H1 (cell line): ENCODE results near the gene ZNF30. TPM values are rescaled to one million over a fixed set of nuclear protein-coding genes. Genes with fewer than 3 reads are reported as not detected.

Experiments
- CTCF ChIA-PET: fragments of 300-600 bp; sonication (Branson Sonifier 250); formaldehyde crosslinking; loops from one replicate; lab custom pipeline; 2021; ENCODE audit not compliant: partially characterized antibody; lab: Charles Lee
- POLR2A ChIA-PET: fragments of 300-600 bp; sonication (Branson Sonifier 250); formaldehyde crosslinking; loops from one replicate; lab custom pipeline; 2021; ENCODE audit warnings: inconsistent platforms; ENCODE audit not compliant: partially characterized antibody; lab: Charles Lee
- DNase-seq, 2 experiments: peaks; one replicate each; pipeline versions ENCODE4 v3.0.0 to v3.0.0-alpha.2; 2010 to 2022; ENCODE audit warnings: low spot score in 2 of 2, low read depth in 1 of 2, mixed read lengths in 1 of 2
- FAIRE-seq: peaks from 2 replicates; lab custom pipeline; 2011; peaks lifted over from hg19 to GRCh38; lab: Jason Lieb, UNC
- H2AFZ ChIP-seq: 2 replicates; pipeline ENCODE4 v1.8.1; 2012; ENCODE audit warnings: low read length, inconsistent platforms
- H2AK5ac ChIP-seq: 2 replicates; pipeline ENCODE4 v1.6.1; 2013; ENCODE audit warnings: low read depth, low read length
- H2BK120ac ChIP-seq: replicated peaks from 2 replicates; pipeline ENCODE3; 2013; ENCODE audit warnings: low read depth, low read length, inconsistent platforms
- H2BK12ac ChIP-seq: 2 replicates; pipeline ENCODE4 v1.6.1; 2013; ENCODE audit warnings: low read depth, low read length
- H2BK15ac ChIP-seq: 2 replicates; pipeline ENCODE4 v1.6.1; 2013; ENCODE audit warnings: low read length
- H2BK20ac ChIP-seq: 2 replicates; pipeline ENCODE4 v1.6.1; 2013; ENCODE audit warnings: low read length
- H2BK5ac ChIP-seq: 2 replicates; pipeline ENCODE4 v1.6.1; 2013; ENCODE audit warnings: low read depth, low read length
- H3K14ac ChIP-seq: 2 replicates; pipeline ENCODE4 v1.6.1; 2013; ENCODE audit warnings: inconsistent platforms; ENCODE audit not compliant: insufficient read length
- H3K18ac ChIP-seq: 2 replicates; pipeline ENCODE4 v1.6.1; 2013; ENCODE audit warnings: low read length; ENCODE audit errors: extremely low read depth
- H3K23ac ChIP-seq: 2 replicates; pipeline ENCODE4 v1.6.1; 2013; ENCODE audit warnings: inconsistent platforms; ENCODE audit not compliant: insufficient read length
- H3K23me2 ChIP-seq: 2 replicates; pipeline ENCODE4 v1.6.1; 2013; ENCODE audit warnings: low read depth, low read length
- H3K27ac ChIP-seq: 2 replicates; pipeline ENCODE4 v1.6.1; 2011; ENCODE audit warnings: low read depth, low read length, inconsistent platforms
- H3K27me3 ChIP-seq, 4 experiments: replicated peaks in 1 of 4; 1 replicate in 1 of 4; 2 replicates in 3 of 4; pipeline versions ENCODE4 v1.6.1 to v1.8.1; 2011 to 2013; ENCODE audit warnings: low read length in 3 of 4, mild to moderate bottlenecking in 3 of 4, inconsistent platforms in 2 of 4, mixed read lengths in 2 of 4, moderate library complexity in 1 of 4; ENCODE audit not compliant: control insufficient read depth in 3 of 4, insufficient read depth in 3 of 4; ENCODE audit errors: extremely low read depth in 1 of 4
- H3K36me3 ChIP-seq, 4 experiments: 2 replicates each; pipeline versions ENCODE4 v1.6.1 to v1.8.1; 2011 to 2013; ENCODE audit warnings: mild to moderate bottlenecking in 4 of 4, low read length in 3 of 4, moderate library complexity in 2 of 4, control low read depth in 1 of 4, inconsistent platforms in 1 of 4; ENCODE audit not compliant: insufficient read depth in 4 of 4, control insufficient read depth in 2 of 4
- H3K4ac ChIP-seq: replicated peaks from 2 replicates; pipeline ENCODE3; 2013; ENCODE audit warnings: low read length, low read depth, mixed read lengths, inconsistent platforms; ENCODE audit not compliant: insufficient read length
- H3K4me1 ChIP-seq, 4 experiments: replicated peaks in 1 of 4; 1 replicate in 1 of 4; 2 replicates in 3 of 4; pipeline versions ENCODE4 v1.6.1 to v1.8.1; 2011 to 2013; ENCODE audit warnings: low read length in 3 of 4, inconsistent platforms in 2 of 4, mixed read lengths in 1 of 4; ENCODE audit not compliant: insufficient read depth in 4 of 4, control insufficient read depth in 3 of 4
- H3K4me2 ChIP-seq, 2 experiments: 2 replicates each; pipeline versions ENCODE4 v1.6.1 to v1.8.1; 2011 to 2013; ENCODE audit warnings: low read depth in 2 of 2, low read length in 2 of 2, control low read depth in 1 of 2, inconsistent platforms in 1 of 2, mild to moderate bottlenecking in 1 of 2; ENCODE audit not compliant: insufficient read depth in 1 of 2
- H3K4me3 ChIP-seq, 4 experiments: fragments of 200-600, 300-600 bp in 1 of 4; sonication (generic), shearing (Covaris generic), sonication (Bioruptor Twin) in 1 of 4; 2 replicates each; pipeline versions ENCODE4 v1.5.1 to v1.8.1; 2011 to 2016; ENCODE audit warnings: low read length in 4 of 4, low read depth in 3 of 4, control low read depth in 2 of 4, inconsistent platforms in 2 of 4, mild to moderate bottlenecking in 2 of 4, mixed read lengths in 1 of 4, moderate library complexity in 1 of 4; ENCODE audit not compliant: insufficient read depth in 2 of 4; ENCODE audit errors: extremely low read depth in 1 of 4
- H3K56ac ChIP-seq: replicated peaks from 2 replicates; pipeline ENCODE3; 2013; ENCODE audit warnings: low read depth, mild to moderate bottlenecking, mixed read lengths, low read length, inconsistent platforms; ENCODE audit not compliant: insufficient read length
- H3K79me1 ChIP-seq: 2 replicates; pipeline ENCODE4 v1.6.1; 2013; ENCODE audit warnings: low read depth, low read length, control low read depth
- H3K79me2 ChIP-seq, 2 experiments: 2 replicates each; pipeline versions ENCODE4 v1.6.1 to v1.8.1; 2012 to 2013; ENCODE audit warnings: low read length in 2 of 2, mild to moderate bottlenecking in 2 of 2, inconsistent platforms in 1 of 2; ENCODE audit not compliant: insufficient read depth in 2 of 2, control insufficient read depth in 1 of 2
- H3K9ac ChIP-seq, 4 experiments: replicated peaks in 1 of 4; 1 replicate in 1 of 4; 2 replicates in 3 of 4; pipeline versions ENCODE4 v1.6.1 to v1.8.1; 2011 to 2013; ENCODE audit warnings: low read depth in 3 of 4, low read length in 3 of 4, control low read depth in 2 of 4, mild to moderate bottlenecking in 2 of 4, moderate library complexity in 2 of 4, inconsistent platforms in 1 of 4; ENCODE audit errors: extremely low read depth in 1 of 4
- H3K9me3 ChIP-seq, 2 experiments: 2 replicates each; pipeline versions ENCODE4 v1.6.1 to v1.8.1; 2012 to 2013; ENCODE audit warnings: mild to moderate bottlenecking in 2 of 2, moderate library complexity in 2 of 2, control low read depth in 1 of 2, inconsistent platforms in 1 of 2, low read depth in 1 of 2, low read length in 1 of 2, mixed read lengths in 1 of 2; ENCODE audit not compliant: insufficient read depth in 2 of 2
- H4K20me1 ChIP-seq, 2 experiments: replicated peaks in 1 of 2; 2 replicates each; pipeline versions ENCODE3 to v1.8.1; 2011 to 2013; ENCODE audit warnings: inconsistent platforms in 2 of 2, low read length in 2 of 2, mild to moderate bottlenecking in 1 of 2; ENCODE audit not compliant: insufficient read depth in 2 of 2, control insufficient read depth in 1 of 2
- H4K5ac ChIP-seq: 2 replicates; pipeline ENCODE4 v1.6.1; 2013; ENCODE audit warnings: low read length, low read depth, mixed read lengths, inconsistent platforms; ENCODE audit not compliant: insufficient read length
- H4K8ac ChIP-seq: 2 replicates; pipeline ENCODE4 v1.8.0; 2013; ENCODE audit warnings: mild to moderate bottlenecking, moderate library complexity, low read length, inconsistent platforms; ENCODE audit not compliant: insufficient read depth; ENCODE audit errors: extremely low read depth
- H4K91ac ChIP-seq: replicated peaks from 2 replicates; pipeline ENCODE3; 2013; ENCODE audit warnings: low read length, mixed read lengths, inconsistent platforms; ENCODE audit not compliant: insufficient read length
- ASH2L ChIP-seq: fragments of 200-600, 300-600 bp; sonication (generic); IDR thresholded peaks from one replicate; pipeline ENCODE4 v1.7.1; 2017; ENCODE audit warnings: low read length
- CTBP2 ChIP-seq: IDR thresholded peaks from 2 replicates; pipeline ENCODE4 v1.7.0; 2011; ENCODE audit warnings: borderline replicate concordance, mild to moderate bottlenecking, moderate library complexity, mixed read lengths, low read length; ENCODE audit not compliant: insufficient read depth, insufficient read length
- HDAC2 ChIP-seq, 2 experiments: fragments of 300-600 bp in 1 of 2; sonication (generic) in 1 of 2; IDR thresholded peaks; 2 replicates each; pipeline ENCODE4 v1.6.1; 2011 to 2012; ENCODE audit warnings: low read depth in 2 of 2, low read length in 2 of 2, mild to moderate bottlenecking in 2 of 2, moderate library complexity in 2 of 2, borderline replicate concordance in 1 of 2, inconsistent platforms in 1 of 2
- KDM4A ChIP-seq: IDR thresholded peaks from one replicate; pipeline ENCODE4 v1.7.1; 2012; ENCODE audit warnings: low read depth, mild to moderate bottlenecking, moderate library complexity, low read length, inconsistent platforms; ENCODE audit not compliant: severe bottlenecking
- POLR2AphosphoS5 ChIP-seq: IDR thresholded peaks from 2 replicates; pipeline ENCODE4 v1.6.1; 2011; ENCODE audit warnings: low read depth, low read length
- SIX5 ChIP-seq: IDR thresholded peaks from 2 replicates; pipeline ENCODE4 v1.6.1; 2011; ENCODE audit warnings: mild to moderate bottlenecking, low read depth, low read length
- TAF1 ChIP-seq: IDR thresholded peaks from 2 replicates; pipeline ENCODE4 v1.6.1; 2011; ENCODE audit warnings: mild to moderate bottlenecking, low read depth, low read length
- TCF12 ChIP-seq: IDR thresholded peaks from 2 replicates; pipeline ENCODE4 v1.6.1; 2011; ENCODE audit warnings: low read depth, mild to moderate bottlenecking, low read length
- WGBS, 2 experiments: shearing (Covaris generic) in 1 of 2; methylation state at CpG; one replicate each; pipeline versions ENCODE4 v1.1.6 to v1.1.7; 2013 to 2015; ENCODE audit warnings: low lambda C conversion rate in 2 of 2, mixed read lengths in 2 of 2, inconsistent platforms in 1 of 2, low coverage in 1 of 2, missing lambda C conversion rate in 1 of 2; ENCODE audit not compliant: insufficient replicate concordance in 2 of 2, insufficient coverage in 1 of 2, insufficient read length in 1 of 2; ENCODE audit errors: extremely low coverage in 1 of 2, missing lambda C conversion rate in 1 of 2; 5-methylcytosine and 5-hydroxymethylcytosine counted together
- polyA plus RNA-seq, 7 experiments: library from polyadenylated mRNA; depleted of rRNA in 3 of 7; stranded (reverse) in 5 of 7; unstranded in 2 of 7; fragments of >200 nt in 5 of 7; fragments of 200-250 nt in 2 of 7; gene quantifications; 1 replicate in 5 of 7; 2 replicates in 1 of 7; 4 replicates in 1 of 7; pipeline versions ENCODE4 v1.2.1 to v1.2.3, GENCODE V29; 2011 to 2013; ENCODE audit warnings: missing spikeins in 2 of 7, mixed read lengths in 2 of 7
- total RNA-seq: library from RNA; stranded (reverse); fragmentation: NEBNext Ultra II Directional; extraction: Animal tissue kit (Norgen Biotek cat#: 25700); gene quantifications from 2 replicates; pipeline ENCODE4 v1.2.1, GENCODE V29; 2021

The ZNF30 gene
- total and polyA plus RNA-seq, 2 of the 8 experiments (the other 6 are each of a cell fraction or from before 2014, with no cell fraction given) = 2.0 to 4.7 TPM

- CTCF ChIA-PET = interaction anchor here (1.0 to 2.3 kb wide), 2 partner anchors 16 to 24 kb away, joined by 4 to 7 read pairs; no protein-coding TSS in a partner anchor
These were observed 61.4 kb downstream of the ZNF30 start for GRCh38 chr19:34988119-34988518.

More at GRCh38 chr19:34988119-34988518, 61.4 kb downstream of the ZNF30 start:
- no peak overlapping the region for H4K5ac ChIP-seq
- H4K8ac ChIP-seq = no peak overlapping the region
- no peak overlapping the region for H3K4me2 ChIP-seq
- H3K9ac ChIP-seq = no peak overlapping the region; a peak in 1 of 7 replicates
- H2BK5ac ChIP-seq = no peak overlapping the region
- no peaks in the 10 kb centered on the region for H3K36me3 ChIP-seq
- H3K4ac ChIP-seq = no peak overlapping the region
- WGBS, 2 experiments = 74% methylated on average over 1 of the region's 1 CpG; no CpG with 5 or more reads in 1 of the 2 experiments
- H3K27me3 ChIP-seq = no peaks in the 10 kb centered on the region
- no peaks in the 10 kb centered on the region for H4K20me1 ChIP-seq
- no peak overlapping the region for H2BK15ac ChIP-seq
- no peaks in the 10 kb centered on the region for H3K23me2 ChIP-seq
- H3K23ac ChIP-seq = no peak overlapping the region
- no peak overlapping the region for H2AFZ ChIP-seq
- peaks cover 2 to 7% (median 4%) of the 10 kb centered on the region in 4 experiments; a peak in 5 of 7 replicates for H3K4me1 ChIP-seq
- H3K79me2 ChIP-seq = no peaks in the 10 kb centered on the region
- TF ChIP-seq POLR2AphosphoS5 (no peak), KDM4A (no peak), TCF12 (no peak), CTBP2 (no peak), HDAC2 (IDR thresholded peaks at IDR 0.05; ENCODE audit: borderline replicate concordance in 1 of 2, low read depth in 2 of 2, low read length in 2 of 2) (no peak), ASH2L (no peak), TAF1 (no peak), SIX5 (no peak)
- TF ChIP-seq, all 59 proteins: peak for 0
- POLR2A ChIA-PET = interaction anchor here (0.6 to 3.1 kb wide), 5 partner anchors 9 to 1122 kb away, joined by 3 to 17 read pairs (median 3); partner anchors contain the start of gene GRAMD1A
- H4K91ac ChIP-seq = no peak overlapping the region
- DNase-seq = no peak
- no peak overlapping the region for H3K56ac ChIP-seq
- no peak overlapping the region for H3K27ac ChIP-seq
- H3K79me1 ChIP-seq = no peaks in the 10 kb centered on the region
- no peak overlapping the region for H2BK12ac ChIP-seq
- no peak overlapping the region for H2AK5ac ChIP-seq
- H2BK20ac ChIP-seq = no peak overlapping the region
- H3K9me3 ChIP-seq = no peaks in the 10 kb centered on the region
- no peak for FAIRE-seq
- H2BK120ac ChIP-seq = no peak overlapping the region
- no peak overlapping the region for H3K14ac ChIP-seq
- no peak overlapping the region for H3K4me3 ChIP-seq
- no peak overlapping the region for H3K18ac ChIP-seq
